Activated CD8-positive, alpha-beta memory T cell treated with anti-CD3 and anti-CD28 coated beads, Interleukin-2, amount 50 U/mL, for 1 hour (primary cell): ENCODE data around the gene ANKS6.

Experiments
- DNase-seq: peaks from one replicate; pipeline ENCODE4 v3.0.0-alpha.2; 2020; ENCODE audit errors: extremely low read depth

ANKS6 gene

DNA sequence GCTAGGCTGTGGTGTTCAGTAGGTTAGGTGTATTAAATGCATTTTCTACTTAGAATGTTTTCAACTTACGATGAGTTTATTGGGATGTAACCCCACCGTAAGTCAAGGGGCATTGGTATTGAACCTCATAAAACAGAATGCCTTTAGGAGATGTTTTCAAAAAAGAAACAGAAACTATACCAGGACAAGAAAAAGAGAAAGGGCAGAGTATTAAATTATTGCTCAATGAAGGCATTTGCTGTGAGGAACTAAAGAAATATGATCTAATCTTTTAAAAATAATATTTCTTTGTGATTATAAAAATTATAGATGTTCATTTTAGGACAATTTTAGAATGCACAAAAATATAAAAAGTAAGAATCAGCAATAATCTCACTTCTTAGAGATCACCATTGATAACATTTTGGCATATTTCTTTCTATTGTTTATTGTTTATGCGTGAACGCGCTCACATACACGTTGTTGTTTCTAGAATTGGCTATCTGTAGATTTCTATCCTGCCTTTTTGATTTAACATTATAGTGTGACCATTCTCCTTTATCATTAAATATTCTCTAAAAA, 19.1 kb upstream of the ANKS6 start:
- DNase-seq, result no peak

GRCh38 chr9:98811051-98811650, 14.8 kb upstream of the ANKS6 start:
- no peak for DNase-seq

- DNase-seq, result no peak
These were observed 13.9 kb upstream of the ANKS6 start for GRCh38 chr9:98810102-98810842.

GRCh38 chr9:98809311-98810101, 13.2 kb upstream of the ANKS6 start:
- DNase-seq, result no peak

- DNase-seq, result no peak
These were observed 12.5 kb upstream of the ANKS6 start for GRCh38 chr9:98808875-98809274.

DNA sequence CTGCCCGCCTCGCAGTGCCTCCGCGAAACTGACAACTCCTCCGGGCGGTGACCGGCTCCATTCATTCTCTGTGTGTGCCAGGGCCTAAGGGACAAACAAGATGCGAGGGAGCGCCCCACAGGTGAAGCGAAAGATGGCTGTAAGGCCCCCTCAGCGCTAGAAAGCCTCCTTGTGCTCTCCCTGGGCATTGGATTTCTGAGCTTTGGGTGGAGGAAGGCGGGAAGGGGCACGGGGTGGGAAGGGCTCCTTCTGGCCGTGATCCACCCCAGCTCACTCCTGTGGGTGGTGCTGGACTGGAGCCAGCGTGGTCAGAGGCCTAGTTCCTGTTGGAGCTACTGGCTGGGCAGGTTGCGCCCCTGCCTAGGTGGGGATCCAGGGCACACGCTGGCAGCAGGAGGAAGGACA, 12.1 kb upstream of the ANKS6 start:
- no peak for DNase-seq

DNA sequence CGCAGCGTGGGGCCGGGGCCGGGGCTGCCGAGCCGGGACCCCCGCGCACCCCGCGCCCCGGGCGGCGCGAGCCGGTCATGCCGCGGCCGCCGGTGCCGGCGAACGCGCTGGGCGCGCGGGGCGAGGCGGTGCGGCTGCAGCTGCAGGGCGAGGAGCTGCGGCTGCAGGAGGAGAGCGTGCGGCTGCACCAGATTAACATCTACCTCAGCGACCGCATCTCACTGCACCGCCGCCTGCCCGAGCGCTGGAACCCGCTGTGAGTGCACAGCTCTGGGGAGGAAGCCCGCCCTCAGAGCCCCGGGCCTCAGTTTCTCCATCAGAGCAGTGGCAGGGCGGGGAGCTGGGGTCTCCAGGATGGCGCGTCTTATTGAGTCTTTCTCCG, 11.4 kb upstream of the ANKS6 start:
- DNase-seq, result no peak

DNA sequence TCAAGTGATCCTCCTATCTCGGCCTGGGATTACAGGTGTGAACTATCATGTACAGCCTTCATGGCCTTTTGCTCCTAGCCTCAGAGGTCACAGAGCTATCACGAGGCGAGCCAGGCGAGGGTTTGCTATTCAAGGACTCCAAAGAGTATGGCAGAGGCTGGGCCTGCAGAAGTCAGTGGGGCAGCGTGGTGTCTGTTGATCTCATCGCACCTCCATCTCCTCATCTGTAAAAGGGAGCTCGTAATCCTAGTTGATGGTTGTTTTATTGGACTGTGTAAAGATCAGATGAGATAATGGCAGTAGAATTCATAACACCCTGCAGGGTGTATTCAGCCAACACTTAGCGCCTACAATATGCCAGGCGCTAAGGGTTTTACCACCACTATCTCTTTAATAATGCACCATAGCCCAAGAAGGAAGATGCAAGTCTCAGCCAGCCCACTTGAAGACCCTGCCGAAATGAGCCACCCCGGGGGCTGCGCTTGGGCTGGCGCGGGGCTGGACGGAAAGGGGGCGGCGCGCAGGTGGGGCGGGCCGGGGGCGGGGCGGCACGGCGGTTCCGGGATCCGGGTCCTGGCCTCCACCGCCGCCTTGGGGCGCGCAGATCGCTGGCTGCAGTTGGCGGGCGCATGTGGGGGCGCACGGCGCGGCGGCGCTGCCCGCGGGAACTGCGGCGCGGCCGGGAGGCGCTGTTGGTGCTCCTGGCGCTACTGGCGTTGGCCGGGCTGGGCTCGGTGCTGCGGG, 10.9 kb upstream of the ANKS6 start, which contains the start of gene GALNT12:
Gene GALNT12, plus strand, starts transcription at position 601 of the 744 bp plus-strand sequence. Its CDS starts 29 bp downstream, at position 630.
- no peak for DNase-seq

DNA sequence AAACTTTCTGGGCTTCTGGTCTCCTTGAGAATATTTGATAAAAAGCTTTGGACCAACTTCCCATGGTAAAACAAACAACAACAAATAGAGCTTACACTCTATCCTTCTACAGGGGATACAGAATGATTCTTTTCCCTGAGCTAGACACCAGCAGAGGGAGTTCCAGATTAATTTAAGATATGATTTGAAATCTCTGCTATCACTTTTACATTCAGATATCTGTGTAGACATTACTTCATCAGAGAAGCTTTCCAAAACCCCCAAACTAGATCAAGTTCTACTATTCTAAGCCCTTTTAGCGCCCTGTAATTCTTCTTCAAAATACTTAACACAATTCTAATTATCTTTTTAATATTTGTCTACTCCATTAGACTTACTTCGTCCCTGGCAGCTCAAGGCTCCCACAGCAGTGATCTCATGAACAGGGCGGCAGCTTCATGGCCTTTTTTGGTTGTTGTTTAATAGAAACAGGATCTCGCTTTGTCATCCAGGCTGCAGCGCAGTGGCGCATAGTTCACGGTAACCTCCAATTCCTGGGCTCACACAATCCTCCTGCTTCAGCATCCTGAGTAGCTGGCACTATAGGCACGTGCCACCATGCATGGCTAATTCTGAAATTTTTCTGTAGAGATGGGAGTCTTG, 10.2 kb upstream of the ANKS6 start:
- DNase-seq, result no peak

DNA sequence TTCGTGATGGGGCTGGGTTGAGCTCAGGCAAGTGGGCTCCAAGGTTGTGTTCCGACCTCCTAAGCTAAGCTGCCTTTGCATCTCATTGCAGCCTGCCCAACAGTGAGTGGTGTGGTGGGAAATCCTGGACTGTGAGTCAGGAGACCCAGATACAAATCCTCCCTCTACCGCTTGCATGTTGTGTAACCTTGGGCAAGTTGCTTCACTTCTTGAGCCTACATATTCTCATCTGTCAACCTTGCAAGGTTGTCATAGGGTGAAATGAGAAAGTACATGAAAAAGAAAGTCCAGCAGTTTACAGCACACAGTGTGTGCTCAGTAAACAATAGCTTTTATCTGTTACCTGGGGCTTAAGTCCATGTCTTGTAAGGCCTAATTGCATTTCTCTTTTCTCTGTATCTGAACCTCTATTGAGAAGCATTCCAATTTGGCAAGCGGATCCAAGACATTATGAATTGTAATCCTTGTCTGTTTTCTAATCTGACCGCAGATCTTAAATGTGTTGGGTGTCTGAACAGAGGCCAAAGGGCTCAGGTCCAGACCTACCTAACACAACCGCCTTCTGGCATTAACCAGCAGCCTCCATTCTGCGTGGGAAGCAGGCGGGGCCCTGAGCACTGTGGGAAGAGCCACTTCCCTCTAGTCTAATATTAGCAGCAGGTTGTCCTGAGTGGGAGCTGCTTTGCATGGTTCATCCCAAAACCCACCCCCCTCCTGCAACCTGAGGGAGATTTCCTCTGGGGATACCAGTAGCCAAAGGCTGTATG, 9.3 kb upstream of the ANKS6 start:
- no peak for DNase-seq

GRCh38 chr9:98804083-98804482, 7.7 kb upstream of the ANKS6 start:
- DNase-seq, result no peak

- DNase-seq, result no peak
These were observed 5.6 kb upstream of the ANKS6 start for GRCh38 chr9:98801969-98802371.

GRCh38 chr9:98801561-98801960, 5.2 kb upstream of the ANKS6 start:
- no peak for DNase-seq

DNA sequence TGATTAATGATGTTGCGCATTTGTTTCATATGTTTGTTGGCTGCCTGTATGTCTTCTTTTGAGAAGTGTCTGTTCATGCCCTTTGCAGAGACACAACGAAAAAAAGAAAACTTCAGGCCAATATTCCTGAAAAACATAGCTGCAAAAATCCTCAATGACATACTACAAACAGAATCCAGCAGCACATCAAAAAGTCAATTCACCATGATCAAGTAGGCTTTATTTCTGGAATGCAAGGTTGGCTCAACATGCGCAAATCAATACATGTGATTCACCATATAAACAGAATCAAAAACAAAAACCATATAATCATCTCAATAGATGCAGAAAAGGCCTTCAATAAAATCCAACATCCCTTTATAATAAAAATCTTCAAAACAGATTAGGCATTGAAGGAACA, 1.9 kb upstream of the ANKS6 start:
- no peak for DNase-seq

DNA sequence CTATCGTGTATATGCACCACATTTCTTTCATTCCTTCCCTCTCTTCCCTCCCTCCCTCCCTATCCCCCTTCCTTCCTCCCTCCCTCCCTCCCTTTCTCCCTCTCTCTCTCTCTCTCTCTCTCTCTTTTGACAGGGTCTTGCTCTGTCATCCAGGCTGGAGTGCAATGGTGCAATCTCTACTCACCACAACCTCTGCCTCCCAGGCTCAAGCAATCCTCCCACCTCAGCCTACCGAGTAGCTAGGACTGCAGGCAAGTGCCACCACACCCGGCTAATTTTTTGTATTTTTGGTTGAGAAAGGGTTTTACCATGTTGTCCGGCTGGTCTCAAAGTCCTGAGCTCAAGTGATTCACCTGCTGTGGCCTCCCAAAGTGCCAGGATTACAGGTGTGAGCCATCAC, 1.1 kb upstream of the ANKS6 start:
- no peak for DNase-seq

DNA sequence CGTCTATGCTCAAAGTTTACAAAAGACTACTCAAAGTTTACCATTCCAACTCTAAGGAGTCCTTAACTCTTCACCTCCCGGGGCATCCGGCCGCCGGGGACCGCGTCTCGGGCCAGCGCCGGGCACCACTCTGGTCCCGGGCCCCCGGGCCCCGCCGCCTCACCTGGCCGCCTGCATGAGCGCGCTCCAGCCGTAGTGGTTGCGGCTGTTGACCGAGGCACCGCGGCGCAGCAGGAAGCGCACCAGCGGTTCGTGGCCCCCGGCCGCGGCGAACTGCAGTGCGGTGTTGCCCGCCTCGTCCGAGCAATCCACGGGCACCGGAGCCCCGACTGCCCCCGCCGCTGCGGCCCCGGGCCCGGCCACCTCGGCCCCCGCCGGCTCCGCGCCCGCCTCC, 388 bp downstream of the ANKS6 start:
- no peak for DNase-seq

DNA sequence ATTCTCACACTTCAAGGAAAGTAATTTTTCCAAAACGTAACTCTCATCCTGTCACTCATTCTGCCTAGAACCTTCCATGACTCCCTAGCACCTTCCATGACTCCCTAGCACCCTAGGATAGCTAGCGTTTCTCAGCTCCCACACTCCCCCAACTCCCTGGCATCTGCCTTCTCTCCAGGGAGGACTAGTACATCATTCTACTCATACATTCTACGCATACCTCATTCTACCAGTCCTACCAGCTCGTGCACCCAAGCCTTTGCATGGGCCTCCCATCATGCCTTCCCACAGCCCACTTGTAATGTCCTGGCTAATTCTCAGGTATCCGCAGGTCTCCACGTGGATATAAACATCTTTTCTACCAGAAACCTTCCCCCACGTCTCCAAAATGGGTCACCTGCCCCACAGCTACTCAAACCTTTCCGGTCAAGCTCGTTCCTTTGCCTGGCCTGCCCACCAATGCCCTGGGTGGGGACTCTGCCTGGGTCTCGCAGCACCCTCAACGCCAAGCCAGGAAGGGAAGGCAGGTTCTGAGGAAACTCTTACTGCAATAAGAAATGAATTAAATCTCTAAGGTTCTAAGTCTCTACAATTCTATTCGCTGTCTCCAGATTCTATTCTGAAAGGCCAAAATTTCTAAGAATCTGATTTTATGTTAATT, 930 bp downstream of the ANKS6 start:
- no peak for DNase-seq

DNA sequence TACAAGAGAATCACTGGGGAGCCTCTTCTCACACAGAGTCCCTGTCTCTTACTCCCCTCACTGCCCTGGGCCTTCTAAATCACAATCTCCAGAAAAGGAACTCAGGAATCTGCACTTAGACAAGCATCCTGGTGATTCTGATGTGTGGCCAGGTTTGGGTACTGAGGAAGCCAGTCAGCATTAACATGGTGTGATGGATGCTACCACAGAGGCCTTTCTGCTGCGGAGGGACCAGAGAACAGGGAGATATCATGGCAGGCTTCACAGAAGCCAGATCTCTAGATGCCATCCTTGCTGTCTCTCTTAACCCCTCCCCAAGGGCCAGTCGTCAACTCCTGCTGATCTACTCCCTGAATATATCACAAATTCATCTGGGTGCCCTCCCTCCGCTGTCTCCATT, 1.6 kb downstream of the ANKS6 start:
- no peak for DNase-seq

DNA sequence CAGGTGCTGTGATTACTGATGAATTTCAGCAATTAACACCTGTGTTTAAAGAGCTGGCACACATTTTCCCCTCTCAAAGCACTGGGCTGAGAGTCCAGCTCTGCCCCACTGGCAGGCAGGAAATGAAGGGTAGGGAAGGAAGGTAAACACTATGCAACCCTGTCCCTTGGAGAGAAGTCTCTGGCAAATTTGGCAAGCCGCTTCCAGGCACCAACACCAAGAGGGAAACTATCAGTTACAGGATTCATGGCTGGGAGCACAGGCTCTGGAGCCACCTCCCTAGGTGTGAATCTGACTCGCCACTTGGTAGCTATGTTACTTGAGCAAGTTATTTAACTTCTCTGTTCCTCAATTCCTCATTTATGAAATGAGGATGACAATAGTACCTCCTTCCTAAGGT, 3.3 kb downstream of the ANKS6 start:
- no peak for DNase-seq
